H9 (cell line): ENCODE data around the gene PPFIA2. TPM values are rescaled to one million over a fixed set of nuclear protein-coding genes. Genes with fewer than 3 reads are reported as not detected.

Experiments used
- DNase-seq: peaks from one replicate; pipeline ENCODE4 v3.0.0-alpha.2; 2017
- H2AFZ ChIP-seq: one replicate; pipeline ENCODE4 v1.6.1; 2013; ENCODE audit warnings: mild to moderate bottlenecking, low read length, control low read depth, moderate library complexity
- H2AK5ac ChIP-seq: 2 replicates; pipeline ENCODE4 v1.6.1; 2013; ENCODE audit warnings: low read length, control low read depth, mixed read lengths; ENCODE audit not compliant: insufficient read length
- H2BK120ac ChIP-seq: one replicate; pipeline ENCODE4 v1.6.1; 2013; ENCODE audit warnings: low read depth, mild to moderate bottlenecking, low read length, control low read depth, inconsistent platforms; ENCODE audit not compliant: poor library complexity, severe bottlenecking
- H2BK12ac ChIP-seq: 2 replicates; pipeline ENCODE4 v1.6.1; 2013; ENCODE audit warnings: low read length, control low read depth, mixed read lengths, low read depth; ENCODE audit not compliant: insufficient read length
- H2BK15ac ChIP-seq: 2 replicates; pipeline ENCODE4 v1.6.1; 2013; ENCODE audit warnings: low read depth, low read length, control low read depth
- H2BK20ac ChIP-seq: one replicate; pipeline ENCODE4 v1.6.1; 2013; ENCODE audit warnings: low read depth, mild to moderate bottlenecking, low read length, control low read depth, inconsistent platforms; ENCODE audit not compliant: poor library complexity, severe bottlenecking
- H2BK5ac ChIP-seq: 2 replicates; pipeline ENCODE4 v1.6.1; 2013; ENCODE audit warnings: low read length, control low read depth, mixed read lengths; ENCODE audit not compliant: insufficient read length
- H3K14ac ChIP-seq: 2 replicates; pipeline ENCODE4 v1.6.1; 2013; ENCODE audit warnings: low read length, control low read depth; ENCODE audit not compliant: insufficient read depth
- H3K18ac ChIP-seq: 2 replicates; pipeline ENCODE4 v1.6.1; 2013; ENCODE audit warnings: low read depth, mild to moderate bottlenecking, mixed read lengths, low read length, control low read depth; ENCODE audit not compliant: insufficient read length
- H3K23ac ChIP-seq: 2 replicates; pipeline ENCODE4 v1.6.1; 2013; ENCODE audit warnings: low read length, control low read depth, mixed read lengths, low read depth; ENCODE audit not compliant: insufficient read length
- H3K23me2 ChIP-seq: 2 replicates; pipeline ENCODE4 v1.6.1; 2013; ENCODE audit warnings: low read depth, mild to moderate bottlenecking, mixed read lengths, low read length, control low read depth; ENCODE audit not compliant: insufficient read length, poor library complexity, severe bottlenecking
- H3K27ac ChIP-seq: 2 replicates; pipeline ENCODE4 v1.5.1; 2013; ENCODE audit warnings: low read length, control low read depth, mixed read lengths, low read depth; ENCODE audit not compliant: insufficient read length
- H3K27me3 ChIP-seq: 2 replicates; pipeline ENCODE4 v1.6.1; 2013; ENCODE audit warnings: low read length, control low read depth, inconsistent platforms; ENCODE audit not compliant: insufficient read depth
- H3K4ac ChIP-seq: 2 replicates; pipeline ENCODE4 v1.6.1; 2013; ENCODE audit warnings: low read depth, mild to moderate bottlenecking, control low read depth, inconsistent platforms, low read length, moderate library complexity
- H3K4me1 ChIP-seq: 2 replicates; pipeline ENCODE4 v1.6.1; 2013; ENCODE audit warnings: low read length, control low read depth, inconsistent platforms; ENCODE audit not compliant: insufficient read depth
- H3K4me2 ChIP-seq: 2 replicates; pipeline ENCODE4 v1.6.1; 2013; ENCODE audit warnings: low read length, control low read depth, mixed read lengths; ENCODE audit not compliant: insufficient read length, insufficient read depth
- H3K56ac ChIP-seq: 2 replicates; pipeline ENCODE4 v1.6.1; 2013; ENCODE audit warnings: low read depth, mild to moderate bottlenecking, mixed read lengths, low read length, control low read depth; ENCODE audit not compliant: insufficient read length
- H3K79me1 ChIP-seq: 2 replicates; pipeline ENCODE4 v1.6.1; 2013; ENCODE audit warnings: low read depth, mild to moderate bottlenecking, moderate library complexity, low read length, control low read depth, inconsistent platforms; ENCODE audit not compliant: insufficient read depth, poor library complexity, severe bottlenecking
- H3K79me2 ChIP-seq: 2 replicates; pipeline ENCODE4 v1.6.1; 2013; ENCODE audit warnings: low read length, control low read depth, inconsistent platforms; ENCODE audit not compliant: insufficient read depth
- H3K9ac ChIP-seq: 2 replicates; pipeline ENCODE4 v1.6.1; 2013; ENCODE audit warnings: low read length, control low read depth, mixed read lengths; ENCODE audit not compliant: insufficient read length; ENCODE audit errors: extremely low read depth
- H3K9me3 ChIP-seq: one replicate; pipeline ENCODE4 v1.6.1; 2013; ENCODE audit warnings: low read depth, low read length, inconsistent platforms; ENCODE audit not compliant: control insufficient read depth
- H3T11ph ChIP-seq: one replicate; pipeline ENCODE4 v1.6.1; 2013; ENCODE audit warnings: mild to moderate bottlenecking, low read length, control low read depth, inconsistent platforms
- H4K20me1 ChIP-seq: one replicate; pipeline ENCODE4 v1.6.1; 2013; ENCODE audit not compliant: control insufficient read depth, insufficient read length, insufficient read depth
- H4K5ac ChIP-seq: 2 replicates; pipeline ENCODE4 v1.6.1; 2013; ENCODE audit warnings: low read depth, mild to moderate bottlenecking, mixed read lengths, low read length, control low read depth; ENCODE audit not compliant: insufficient read length
- H4K8ac ChIP-seq: replicated peaks from 2 replicates; pipeline ENCODE4 v1.6.1; 2013; ENCODE audit warnings: low read length, control low read depth, mixed read lengths, low read depth; ENCODE audit not compliant: insufficient read length
- H4K91ac ChIP-seq: 2 replicates; pipeline ENCODE4 v1.6.1; 2013; ENCODE audit warnings: low read depth, mild to moderate bottlenecking, moderate library complexity, mixed read lengths, low read length, control low read depth; ENCODE audit not compliant: insufficient read length
- H3K27ac Mint-ChIP-seq, 3 experiments: 2 replicates in 2 of 3; 3 replicates in 1 of 3; pipeline ENCODE4 v1.8.0; 2020 to 2021; ENCODE audit warnings: mixed read lengths in 3 of 3, mild to moderate bottlenecking in 1 of 3, moderate library complexity in 1 of 3
- H3K27me3 Mint-ChIP-seq: 2 replicates; pipeline ENCODE4 v1.8.0; 2021; ENCODE audit warnings: low read depth, mild to moderate bottlenecking, moderate library complexity, mixed read lengths
- H3K36me3 Mint-ChIP-seq, 3 experiments: 2 replicates in 2 of 3; 3 replicates in 1 of 3; pipeline ENCODE4 v1.8.0; 2020 to 2021; ENCODE audit warnings: low read depth in 3 of 3, mixed read lengths in 3 of 3; ENCODE audit not compliant: insufficient read depth in 1 of 3
- H3K4me1 Mint-ChIP-seq, 2 experiments: 2 replicates each; pipeline ENCODE4 v1.8.0; 2020; ENCODE audit warnings: mixed read lengths in 2 of 2
- H3K4me3 Mint-ChIP-seq, 2 experiments: 2 replicates in 1 of 2; 3 replicates in 1 of 2; pipeline ENCODE4 v1.8.0; 2020 to 2021; ENCODE audit warnings: mild to moderate bottlenecking in 2 of 2, mixed read lengths in 2 of 2, moderate library complexity in 1 of 2
- H3K9me3 Mint-ChIP-seq, 2 experiments: 2 replicates in 1 of 2; 3 replicates in 1 of 2; pipeline ENCODE4 v1.8.0; 2020; ENCODE audit warnings: mild to moderate bottlenecking in 2 of 2, mixed read lengths in 2 of 2, moderate library complexity in 1 of 2
- CTCF ChIP-seq: fragments of 200-600 bp; sonication (generic); conservative IDR thresholded peaks from 3 replicates; pipeline ENCODE4 v1.8.0; 2021; ENCODE audit warnings: antibody characterized with exemption, mild to moderate bottlenecking
- WGBS: extraction: QIAGEN DNeasy Blood & Tissue Kit; methylation state at CpG from one replicate; pipeline ENCODE4 v1.1.7; 2013; ENCODE audit warnings: missing lambda C conversion rate, low lambda C conversion rate, mixed read lengths; ENCODE audit not compliant: insufficient read length; ENCODE audit errors: extremely low coverage; 5-methylcytosine and 5-hydroxymethylcytosine counted together
- total RNA-seq: library from RNA; stranded (reverse); gene quantifications from 2 replicates; pipeline ENCODE4 v1.2.1, GENCODE V29; 2021

Gene PPFIA2
- total RNA-seq, 1 experiment from 2014 or later: 1.3 TPM

DNA sequence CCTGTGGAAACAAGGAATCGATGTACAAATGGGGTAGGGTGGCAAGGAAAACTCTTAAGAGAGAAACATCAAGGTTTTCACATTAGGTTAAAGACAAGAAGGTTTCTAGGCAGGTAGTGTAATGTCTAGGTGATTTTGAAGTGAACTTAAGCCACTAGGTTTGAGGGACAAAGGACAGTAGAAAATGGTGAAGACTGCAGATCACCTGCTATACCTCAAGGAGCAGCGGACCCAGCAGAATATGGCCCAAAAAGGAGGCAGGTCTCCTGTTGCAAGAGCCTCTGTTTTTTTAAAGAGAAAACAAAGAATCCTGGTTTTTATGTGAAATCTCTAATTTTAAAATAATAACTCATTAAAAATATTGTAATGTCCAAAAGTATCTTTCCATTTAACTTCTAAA is 503.2 kb downstream of the PPFIA2 start:
- 0 out of 7 replicates have a peak overlapping the region, but pooled peaks have one; percentile 4 to 86 (median 50) for H3K27ac Mint-ChIP-seq
- H2BK12ac ChIP-seq: no peak overlapping the region
- no peaks in the 10 kb centered on the region for H3K9me3 Mint-ChIP-seq
- no peak overlapping the region for H3K27ac ChIP-seq
- H3T11ph ChIP-seq: no peak overlapping the region
- H3K18ac ChIP-seq: no peak overlapping the region
- peak; percentile 32; the same call in 2 of the 3 replicates for TF ChIP-seq CTCF
- H4K5ac ChIP-seq: no peak overlapping the region
- H3K23me2 ChIP-seq: no peaks in the 10 kb centered on the region
- no peaks in the 10 kb centered on the region for H4K20me1 ChIP-seq
- no peak overlapping the region for H2BK15ac ChIP-seq
- no peak overlapping the region for H3K4me2 ChIP-seq
- no peaks in the 10 kb centered on the region for H3K27me3 Mint-ChIP-seq
- no peak overlapping the region for H2AK5ac ChIP-seq
- no peaks in the 10 kb centered on the region for H3K79me1 ChIP-seq
- no peak overlapping the region for H3K14ac ChIP-seq
- no peak overlapping the region for H3K4me3 Mint-ChIP-seq
- H2AFZ ChIP-seq: no peak overlapping the region
- H3K4me1 ChIP-seq: no peaks in the 10 kb centered on the region; the same call in 1 of the 2 replicates
- no peak overlapping the region for H3K4ac ChIP-seq
- peaks cover 13 to 16% of the 10 kb centered on the region in 2 experiments for H3K4me1 Mint-ChIP-seq
- H3K36me3 Mint-ChIP-seq: peaks cover 0 to 5% (median 0%) of the 10 kb centered on the region in 3 experiments; a peak in 1 of 7 replicates
- H2BK5ac ChIP-seq: no peak overlapping the region
- H2BK20ac ChIP-seq: no peak overlapping the region
- no peak overlapping the region for H3K23ac ChIP-seq
- no peaks in the 10 kb centered on the region for H3K9me3 ChIP-seq
- H3K27me3 ChIP-seq: no peaks in the 10 kb centered on the region
- no peak overlapping the region for H4K91ac ChIP-seq
- no peak overlapping the region for H3K9ac ChIP-seq
- H3K56ac ChIP-seq: no peak overlapping the region
- no peaks in the 10 kb centered on the region for H3K79me2 ChIP-seq
- no peak for DNase-seq
- WGBS: no CpG with 5 or more reads among the region's 2 CpGs
- no peak overlapping the region for H2BK120ac ChIP-seq
- H4K8ac ChIP-seq: no peak overlapping the region
